ENCODE measurements around the gene NFATC1.
"Not testable (repeated sequence)": the region's sequence is repeated elsewhere in the genome, so short reads cannot be mapped to it uniquely, and the experiment has no call there.

DNA sequence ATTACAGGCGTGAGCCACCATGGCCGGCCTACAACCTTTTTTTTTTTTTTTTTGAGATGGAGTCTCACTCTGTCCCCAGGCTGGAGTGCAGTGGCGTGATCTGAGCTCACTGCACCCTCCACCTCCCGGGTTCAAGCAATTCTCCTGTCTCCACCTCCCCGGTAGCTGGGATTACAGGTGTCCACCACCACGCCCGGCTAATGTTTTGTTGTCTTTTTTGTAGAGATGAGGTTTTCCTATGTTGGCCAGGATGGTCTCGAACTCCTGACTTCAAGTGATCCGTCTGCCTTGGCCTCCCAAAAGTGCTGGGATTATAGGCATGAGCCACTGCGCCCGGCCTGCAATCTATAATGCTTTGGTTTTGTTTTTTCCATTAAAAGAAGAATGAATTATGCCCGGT, 19.1 kb upstream of the NFATC1 start:
- TF ChIP-seq, protein P1, sequence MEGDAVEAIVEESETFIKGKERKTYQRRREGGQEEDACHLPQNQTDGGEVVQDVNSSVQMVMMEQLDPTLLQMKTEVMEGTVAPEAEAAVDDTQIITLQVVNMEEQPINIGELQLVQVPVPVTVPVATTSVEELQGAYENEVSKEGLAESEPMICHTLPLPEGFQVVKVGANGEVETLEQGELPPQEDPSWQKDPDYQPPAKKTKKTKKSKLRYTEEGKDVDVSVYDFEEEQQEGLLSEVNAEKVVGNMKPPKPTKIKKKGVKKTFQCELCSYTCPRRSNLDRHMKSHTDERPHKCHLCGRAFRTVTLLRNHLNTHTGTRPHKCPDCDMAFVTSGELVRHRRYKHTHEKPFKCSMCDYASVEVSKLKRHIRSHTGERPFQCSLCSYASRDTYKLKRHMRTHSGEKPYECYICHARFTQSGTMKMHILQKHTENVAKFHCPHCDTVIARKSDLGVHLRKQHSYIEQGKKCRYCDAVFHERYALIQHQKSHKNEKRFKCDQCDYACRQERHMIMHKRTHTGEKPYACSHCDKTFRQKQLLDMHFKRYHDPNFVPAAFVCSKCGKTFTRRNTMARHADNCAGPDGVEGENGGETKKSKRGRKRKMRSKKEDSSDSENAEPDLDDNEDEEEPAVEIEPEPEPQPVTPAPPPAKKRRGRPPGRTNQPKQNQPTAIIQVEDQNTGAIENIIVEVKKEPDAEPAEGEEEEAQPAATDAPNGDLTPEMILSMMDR (IDR thresholded peaks at IDR 0.05), result not testable (repeated sequence)
- TF ChIP-seq POLR2A (IDR thresholded peaks at IDR 0.05), result not testable (repeated sequence)

Data from thyroid gland (tissue), 4 donors.